Effector memory CD8-positive, alpha-beta T cell (primary cell): Measurements from ENCODE around the gene DBNDD2.

Experiments used
- ATAC-seq: fragments of 150-1000 bp; cut with Tn5 transposase; replicated peaks from 2 replicates; pipeline ENCODE4 v1.10.0; 2021; ENCODE audit warnings: mild to moderate bottlenecking, moderate library complexity
- DNase-seq, 3 experiments: peaks; one replicate each; pipeline ENCODE4 v3.0.0; 2021
- H3K27ac Mint-ChIP-seq, 2 donors: one replicate each; pipeline ENCODE4 v1.8.0; 2022; ENCODE audit warnings: mild to moderate bottlenecking in 2 of 2, mixed read lengths in 2 of 2, moderate library complexity in 2 of 2
- H3K27me3 Mint-ChIP-seq, 2 donors: one replicate each; pipeline ENCODE4 v1.8.0; 2022; ENCODE audit warnings: mixed read lengths in 2 of 2
- H3K36me3 Mint-ChIP-seq: one replicate; pipeline ENCODE4 v1.8.0; 2022; ENCODE audit warnings: mild to moderate bottlenecking, moderate library complexity, mixed read lengths; ENCODE audit not compliant: insufficient read depth
- H3K4me1 Mint-ChIP-seq, 2 donors: one replicate each; pipeline ENCODE4 v1.8.0; 2022; ENCODE audit warnings: low read depth in 2 of 2, mixed read lengths in 2 of 2
- H3K4me3 Mint-ChIP-seq, 2 donors: one replicate each; pipeline ENCODE4 v1.8.0; 2022; ENCODE audit warnings: mild to moderate bottlenecking in 2 of 2, mixed read lengths in 2 of 2, moderate library complexity in 2 of 2
- H3K9me3 Mint-ChIP-seq, 2 donors: one replicate each; pipeline ENCODE4 v1.8.0; 2022; ENCODE audit warnings: mixed read lengths in 2 of 2

DBNDD2 gene

GRCh38 chr20:45452772-45453691, 44.9 kb downstream of the DBNDD2 start:
- no peak overlapping the region for H3K4me3 Mint-ChIP-seq
- H3K27me3 Mint-ChIP-seq, result peaks cover 0 to 27% of the 10 kb centered on the region in 2 donors
- DNase-seq, result no peak
- no peaks in the 10 kb centered on the region for H3K36me3 Mint-ChIP-seq
- no peak for ATAC-seq
- H3K4me1 Mint-ChIP-seq, result peaks cover 0 to 1% of the 10 kb centered on the region in 2 donors
- H3K27ac Mint-ChIP-seq, result peak overlapping the region in 1 of 2 donors; percentile 26
- no peaks in the 10 kb centered on the region for H3K9me3 Mint-ChIP-seq

GRCh38 chr20:45456632-45457031, 48.5 kb downstream of the DBNDD2 start:
- DNase-seq, result no peak

GRCh38 chr20:45459606-45460005, 51.5 kb downstream of the DBNDD2 start:
- no peak for ATAC-seq
- DNase-seq, result no peak
- Mint-ChIP-seq H3K9me3 (no peaks in the 10 kb centered on the region), H3K4me1 (no peaks in the 10 kb centered on the region), H3K27me3 (no peaks in the 10 kb centered on the region), H3K4me3 (no peak overlapping the region), H3K27ac (no peak overlapping the region), H3K36me3 (no peaks in the 10 kb centered on the region)

More at GRCh38 chr20:45456632-45457031, 48.5 kb downstream of the DBNDD2 start:
- peaks cover 0 to 20% of the 10 kb centered on the region in 2 donors for H3K27me3 Mint-ChIP-seq
- H3K4me1 Mint-ChIP-seq, result peaks cover 0 to 1% of the 10 kb centered on the region in 2 donors
- no peak overlapping the region for H3K27ac Mint-ChIP-seq
- ATAC-seq, result peak; percentile 29
- no peak overlapping the region for H3K4me3 Mint-ChIP-seq
- H3K9me3 Mint-ChIP-seq, result no peaks in the 10 kb centered on the region
- no peaks in the 10 kb centered on the region for H3K36me3 Mint-ChIP-seq
